A673 (cell line): ENCODE results near the gene ZNF740.

Experiments
- CTCF ChIP-seq: fragments of 300-800, 200-600 bp; sonication (generic); conservative IDR thresholded peaks from 2 replicates; pipeline ENCODE4 v1.5.1; 2017; ENCODE audit warnings: low read depth, mild to moderate bottlenecking, antibody characterized with exemption, low read length, moderate library complexity, mixed read lengths
- EZH2 ChIP-seq: fragments of 200-600 bp; sonication (generic); IDR thresholded peaks from 2 replicates; pipeline ENCODE4 v1.6.1; 2017; ENCODE audit warnings: borderline replicate concordance, low read depth, mild to moderate bottlenecking, mixed read lengths, antibody characterized with exemption, low read length; ENCODE audit not compliant: poor library complexity, severe bottlenecking

- TF ChIP-seq EZH2 (no peak), CTCF (no peak)
These were observed 20.5 kb upstream of the ZNF740 start for GRCh38 chr12:53160000-53160399.
